ENCODE data around the gene PLOD3.

DNA sequence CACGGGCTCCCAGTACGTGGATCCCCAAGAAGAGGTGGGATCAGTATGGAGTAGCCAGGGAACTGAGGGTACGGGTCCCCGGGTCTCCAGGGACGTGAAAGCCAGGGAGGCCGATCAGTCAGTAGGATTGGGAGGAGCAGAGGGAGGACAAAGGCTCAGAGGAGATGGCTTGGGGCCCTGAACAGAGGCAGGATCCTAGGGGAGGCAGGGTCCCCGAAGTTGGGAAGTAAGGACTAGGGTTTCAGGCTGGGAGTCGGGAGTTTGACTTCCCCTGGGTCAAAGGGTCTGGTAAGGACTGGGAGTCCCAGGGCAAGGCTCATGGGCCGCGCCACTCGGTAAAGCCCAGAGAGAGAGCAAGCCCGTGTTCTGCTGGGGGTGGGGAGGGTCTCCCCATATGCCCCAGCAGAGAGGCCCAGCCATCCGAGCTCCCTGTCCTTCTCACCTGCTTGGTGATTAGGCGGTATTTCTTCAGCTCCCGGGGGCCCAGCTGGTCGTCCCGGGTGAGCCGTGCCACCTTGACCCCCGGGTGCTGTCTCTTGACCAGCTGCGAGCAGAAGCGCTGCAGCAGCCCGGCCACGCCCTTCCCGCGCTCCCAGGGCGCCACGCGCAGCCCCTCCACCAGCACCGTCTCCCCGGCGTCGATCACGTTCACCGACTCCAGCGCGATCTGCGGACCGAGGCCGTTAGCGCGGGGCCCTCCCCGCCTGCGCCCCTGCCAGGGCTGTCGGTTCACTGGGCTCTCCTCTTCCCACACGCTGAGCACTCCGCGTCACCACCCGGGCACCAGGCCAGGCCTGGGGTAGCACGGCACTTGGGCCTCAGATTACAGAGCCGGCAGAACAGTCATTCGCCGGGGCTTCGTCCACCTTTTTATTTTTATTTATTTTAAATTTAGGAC, 44.3 kb downstream of the PLOD3 start:
- no peak for TF ChIP-seq POLR2A (IDR thresholded peaks at IDR 0.05; ENCODE audit: borderline replicate concordance, extremely low read depth, insufficient read depth, insufficient read length)
- TF ChIP-seq, protein P1, sequence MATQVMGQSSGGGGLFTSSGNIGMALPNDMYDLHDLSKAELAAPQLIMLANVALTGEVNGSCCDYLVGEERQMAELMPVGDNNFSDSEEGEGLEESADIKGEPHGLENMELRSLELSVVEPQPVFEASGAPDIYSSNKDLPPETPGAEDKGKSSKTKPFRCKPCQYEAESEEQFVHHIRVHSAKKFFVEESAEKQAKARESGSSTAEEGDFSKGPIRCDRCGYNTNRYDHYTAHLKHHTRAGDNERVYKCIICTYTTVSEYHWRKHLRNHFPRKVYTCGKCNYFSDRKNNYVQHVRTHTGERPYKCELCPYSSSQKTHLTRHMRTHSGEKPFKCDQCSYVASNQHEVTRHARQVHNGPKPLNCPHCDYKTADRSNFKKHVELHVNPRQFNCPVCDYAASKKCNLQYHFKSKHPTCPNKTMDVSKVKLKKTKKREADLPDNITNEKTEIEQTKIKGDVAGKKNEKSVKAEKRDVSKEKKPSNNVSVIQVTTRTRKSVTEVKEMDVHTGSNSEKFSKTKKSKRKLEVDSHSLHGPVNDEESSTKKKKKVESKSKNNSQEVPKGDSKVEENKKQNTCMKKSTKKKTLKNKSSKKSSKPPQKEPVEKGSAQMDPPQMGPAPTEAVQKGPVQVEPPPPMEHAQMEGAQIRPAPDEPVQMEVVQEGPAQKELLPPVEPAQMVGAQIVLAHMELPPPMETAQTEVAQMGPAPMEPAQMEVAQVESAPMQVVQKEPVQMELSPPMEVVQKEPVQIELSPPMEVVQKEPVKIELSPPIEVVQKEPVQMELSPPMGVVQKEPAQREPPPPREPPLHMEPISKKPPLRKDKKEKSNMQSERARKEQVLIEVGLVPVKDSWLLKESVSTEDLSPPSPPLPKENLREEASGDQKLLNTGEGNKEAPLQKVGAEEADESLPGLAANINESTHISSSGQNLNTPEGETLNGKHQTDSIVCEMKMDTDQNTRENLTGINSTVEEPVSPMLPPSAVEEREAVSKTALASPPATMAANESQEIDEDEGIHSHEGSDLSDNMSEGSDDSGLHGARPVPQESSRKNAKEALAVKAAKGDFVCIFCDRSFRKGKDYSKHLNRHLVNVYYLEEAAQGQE (IDR thresholded peaks at IDR 0.05; ENCODE audit: low read depth), result no peak
- TF ChIP-seq SIN3A (IDR thresholded peaks at IDR 0.05; ENCODE audit: low read depth), result no peak
- no peak for TF ChIP-seq CEBPB (IDR thresholded peaks at IDR 0.05; ENCODE audit: low read depth)
- TF ChIP-seq, protein P2, sequence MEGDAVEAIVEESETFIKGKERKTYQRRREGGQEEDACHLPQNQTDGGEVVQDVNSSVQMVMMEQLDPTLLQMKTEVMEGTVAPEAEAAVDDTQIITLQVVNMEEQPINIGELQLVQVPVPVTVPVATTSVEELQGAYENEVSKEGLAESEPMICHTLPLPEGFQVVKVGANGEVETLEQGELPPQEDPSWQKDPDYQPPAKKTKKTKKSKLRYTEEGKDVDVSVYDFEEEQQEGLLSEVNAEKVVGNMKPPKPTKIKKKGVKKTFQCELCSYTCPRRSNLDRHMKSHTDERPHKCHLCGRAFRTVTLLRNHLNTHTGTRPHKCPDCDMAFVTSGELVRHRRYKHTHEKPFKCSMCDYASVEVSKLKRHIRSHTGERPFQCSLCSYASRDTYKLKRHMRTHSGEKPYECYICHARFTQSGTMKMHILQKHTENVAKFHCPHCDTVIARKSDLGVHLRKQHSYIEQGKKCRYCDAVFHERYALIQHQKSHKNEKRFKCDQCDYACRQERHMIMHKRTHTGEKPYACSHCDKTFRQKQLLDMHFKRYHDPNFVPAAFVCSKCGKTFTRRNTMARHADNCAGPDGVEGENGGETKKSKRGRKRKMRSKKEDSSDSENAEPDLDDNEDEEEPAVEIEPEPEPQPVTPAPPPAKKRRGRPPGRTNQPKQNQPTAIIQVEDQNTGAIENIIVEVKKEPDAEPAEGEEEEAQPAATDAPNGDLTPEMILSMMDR (IDR thresholded peaks at IDR 0.05 in 2 of 3, conservative IDR thresholded peaks at IDR 0.05 in 1 of 3; ENCODE audit: borderline replicate concordance in 1 of 3, insufficient read depth in 1 of 3, low read depth in 2 of 3, low read length in 2 of 3), result no peak
- no peak for TF ChIP-seq EZH2phosphoT487 (IDR thresholded peaks at IDR 0.05; ENCODE audit: borderline replicate concordance)
- TF ChIP-seq, protein P3, sequence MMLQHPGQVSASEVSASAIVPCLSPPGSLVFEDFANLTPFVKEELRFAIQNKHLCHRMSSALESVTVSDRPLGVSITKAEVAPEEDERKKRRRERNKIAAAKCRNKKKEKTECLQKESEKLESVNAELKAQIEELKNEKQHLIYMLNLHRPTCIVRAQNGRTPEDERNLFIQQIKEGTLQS (IDR thresholded peaks at IDR 0.05), result no peak
- TF ChIP-seq, protein P4, sequence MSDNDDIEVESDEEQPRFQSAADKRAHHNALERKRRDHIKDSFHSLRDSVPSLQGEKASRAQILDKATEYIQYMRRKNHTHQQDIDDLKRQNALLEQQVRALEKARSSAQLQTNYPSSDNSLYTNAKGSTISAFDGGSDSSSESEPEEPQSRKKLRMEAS (IDR thresholded peaks at IDR 0.05), result no peak
- no peak for TF ChIP-seq EZH2 (IDR thresholded peaks at IDR 0.05)
- TF ChIP-seq POLR2AphosphoS5 (IDR thresholded peaks at IDR 0.05; ENCODE audit: low read depth, low read length), result peak; percentile 48
- no peak for TF ChIP-seq TCF7L2 (IDR thresholded peaks at IDR 0.05; ENCODE audit: borderline replicate concordance, extremely low read depth, insufficient read depth, insufficient read length)
- TF ChIP-seq JUND (IDR thresholded peaks at IDR 0.05), result no peak
- no peak for TF ChIP-seq SRF (IDR thresholded peaks at IDR 0.05; ENCODE audit: low read depth)

Measured in HCT116 (cell line).